Activated CD4-positive, alpha-beta memory T cell treated with anti-CD3 and anti-CD28 coated beads, Interleukin-2, amount 10 ng/mL, durations not matched to agents 7 days and 5 days (primary cell): ENCODE measurements around the gene LRIG3. TPM values are rescaled to one million over a fixed set of nuclear protein-coding genes. Genes with fewer than 3 reads are reported as not detected.
"Not testable (repeated sequence)": the region's sequence is repeated elsewhere in the genome, so short reads cannot be mapped to it uniquely, and the experiment has no call there.

Experiments
- CTCF ChIA-PET: fragments of 350-600 bp; sonication (Branson Sonifier 250); formaldehyde crosslinking; loops from one replicate; lab custom pipeline; 2021; ENCODE audit warnings: antibody characterized with exemption, inconsistent platforms; lab: Charles Lee
- POLR2A ChIA-PET: fragments of 350-600 bp; sonication (Branson Sonifier 250); formaldehyde crosslinking; loops from one replicate; lab custom pipeline; 2021; ENCODE audit warnings: antibody characterized with exemption; lab: Charles Lee
- DNase-seq: peaks from one replicate; pipeline ENCODE4 v3.0.0-alpha.2; 2020
- H3K27ac Mint-ChIP-seq: one replicate; pipeline ENCODE4 v1.8.0; 2021; ENCODE audit warnings: mild to moderate bottlenecking, mixed read lengths
- H3K27me3 Mint-ChIP-seq: one replicate; pipeline ENCODE4 v1.8.0; 2021; ENCODE audit warnings: mixed read lengths
- H3K36me3 Mint-ChIP-seq: one replicate; pipeline ENCODE4 v1.8.0; 2021; ENCODE audit warnings: low read depth, mixed read lengths
- H3K4me1 Mint-ChIP-seq: one replicate; pipeline ENCODE4 v1.8.0; 2021; ENCODE audit warnings: mixed read lengths
- H3K4me3 Mint-ChIP-seq: one replicate; pipeline ENCODE4 v1.8.0; 2021; ENCODE audit warnings: mild to moderate bottlenecking, mixed read lengths
- H3K9me3 Mint-ChIP-seq: one replicate; pipeline ENCODE4 v1.8.0; 2021; ENCODE audit warnings: mixed read lengths
- total RNA-seq, 2 experiments: library from RNA; stranded (reverse); gene quantifications; one replicate each; pipeline ENCODE4 v1.2.3, GENCODE V29; 2021

LRIG3 gene
- total RNA-seq, 2 experiments from 2014 or later, result 0.08 to 0.18 TPM

DNA sequence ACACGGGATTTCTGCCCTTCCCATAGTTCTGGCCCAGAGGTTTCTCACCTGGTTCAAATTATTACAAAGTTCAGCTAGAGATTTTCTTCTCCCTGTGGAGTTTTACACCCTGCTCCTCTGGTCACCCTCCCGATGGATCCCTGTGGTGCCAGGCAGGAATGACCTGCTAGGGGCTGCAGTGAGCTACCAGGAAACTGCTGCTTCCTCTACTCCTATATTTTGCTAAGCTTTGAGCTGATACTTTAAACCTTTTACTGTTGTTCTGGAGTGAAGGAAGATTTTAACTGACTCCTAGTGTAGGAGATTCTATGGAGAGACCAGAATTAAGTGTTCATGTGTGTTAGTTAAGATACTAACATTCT is 30.4 kb upstream of the LRIG3 start:
- Mint-ChIP-seq H3K4me3 (no peak overlapping the region), H3K9me3 (no peaks in the 10 kb centered on the region), H3K4me1 (no peaks in the 10 kb centered on the region), H3K27ac (no peak overlapping the region), H3K27me3 (no peaks in the 10 kb centered on the region), H3K36me3 (no peaks in the 10 kb centered on the region)
- POLR2A ChIA-PET, result no interaction called here
- CTCF ChIA-PET, result no interaction called here
- no peak for DNase-seq

GRCh38 chr12:58949954-58950738 is 29.8 kb upstream of the LRIG3 start:
- H3K27me3 Mint-ChIP-seq, H3K4me3 Mint-ChIP-seq, H3K27ac Mint-ChIP-seq, DNase-seq, POLR2A ChIA-PET, H3K36me3 Mint-ChIP-seq, H3K4me1 Mint-ChIP-seq, H3K9me3 Mint-ChIP-seq, CTCF ChIA-PET: not testable (repeated sequence)

DNA sequence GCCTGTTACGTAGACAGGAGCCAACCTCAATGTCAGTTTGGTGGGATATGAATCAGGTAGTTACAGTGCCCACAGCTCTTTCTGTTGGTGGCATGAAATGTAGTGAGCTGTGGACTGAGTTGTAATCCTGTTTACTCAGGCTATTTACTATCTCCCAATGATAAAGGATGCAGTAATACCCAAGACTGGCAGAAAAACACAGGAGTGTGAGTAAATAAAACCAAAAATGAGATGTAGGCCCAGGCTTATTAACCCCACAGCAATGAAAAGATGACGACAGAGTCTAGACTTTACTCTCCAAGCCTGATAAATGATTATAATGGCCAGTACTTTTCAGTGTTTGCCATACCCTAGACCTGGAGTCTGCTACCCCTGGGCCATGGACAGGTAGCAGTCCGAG is 22.8 kb upstream of the LRIG3 start:
- ChIA-PET POLR2A (no interaction called here), CTCF (no interaction called here)
- H3K27ac Mint-ChIP-seq, result no peak overlapping the region
- H3K4me3 Mint-ChIP-seq, result no peak overlapping the region
- H3K27me3 Mint-ChIP-seq, result no peaks in the 10 kb centered on the region
- no peaks in the 10 kb centered on the region for H3K36me3 Mint-ChIP-seq
- H3K4me1 Mint-ChIP-seq, result no peaks in the 10 kb centered on the region
- DNase-seq, result no peak
- no peaks in the 10 kb centered on the region for H3K9me3 Mint-ChIP-seq

DNA sequence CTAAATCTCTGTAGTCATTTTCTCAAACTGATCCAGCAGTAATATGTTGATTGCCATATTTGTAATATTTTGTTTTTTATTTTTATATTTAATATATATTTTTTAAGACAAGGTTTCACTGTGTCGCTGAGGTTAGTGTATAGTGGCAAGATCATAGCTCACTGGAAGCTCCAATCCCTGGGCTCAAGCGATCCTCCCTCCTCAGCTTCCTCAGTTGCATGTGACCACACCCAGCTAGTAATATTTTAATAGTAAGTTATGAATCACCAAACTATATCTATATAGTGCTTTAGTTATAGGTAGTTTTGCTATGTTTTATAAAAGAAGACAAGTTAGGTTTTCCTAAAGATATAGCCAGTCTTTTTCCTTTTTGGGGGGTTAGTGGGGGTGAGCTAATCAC is 22.0 kb upstream of the LRIG3 start:
- Mint-ChIP-seq H3K27ac (no peak overlapping the region), H3K36me3 (no peaks in the 10 kb centered on the region), H3K4me1 (no peaks in the 10 kb centered on the region), H3K9me3 (no peaks in the 10 kb centered on the region), H3K27me3 (no peaks in the 10 kb centered on the region), H3K4me3 (no peak overlapping the region)
- no peak for DNase-seq
- POLR2A ChIA-PET, result no interaction called here
- CTCF ChIA-PET, result no interaction called here

- no peak overlapping the region for H3K27ac Mint-ChIP-seq
- no peaks in the 10 kb centered on the region for H3K9me3 Mint-ChIP-seq
- DNase-seq, result no peak
- no peaks in the 10 kb centered on the region for H3K36me3 Mint-ChIP-seq
- ChIA-PET CTCF (no interaction called here), POLR2A (no interaction called here)
- H3K4me3 Mint-ChIP-seq, result no peak overlapping the region
- H3K4me1 Mint-ChIP-seq, result no peaks in the 10 kb centered on the region
- H3K27me3 Mint-ChIP-seq, result no peaks in the 10 kb centered on the region
These were observed 19.2 kb upstream of the LRIG3 start for GRCh38 chr12:58939399-58940100.

- H3K27ac Mint-ChIP-seq, result no peak overlapping the region
These were observed 18.1 kb upstream of the LRIG3 start for GRCh38 chr12:58938440-58938839.

GRCh38 chr12:58934528-58934927 is 14.2 kb upstream of the LRIG3 start:
- Mint-ChIP-seq H3K36me3 (no peaks in the 10 kb centered on the region), H3K27me3 (no peaks in the 10 kb centered on the region), H3K4me3 (no peak overlapping the region), H3K4me1 (no peaks in the 10 kb centered on the region), H3K27ac (no peak overlapping the region), H3K9me3 (no peaks in the 10 kb centered on the region)
- CTCF ChIA-PET, result no interaction called here
- DNase-seq, result no peak
- POLR2A ChIA-PET, result no interaction called here

More at GRCh38 chr12:58938440-58938839, 18.1 kb upstream of the LRIG3 start:
- DNase-seq, result no peak
- Mint-ChIP-seq H3K36me3 (no peaks in the 10 kb centered on the region), H3K27me3 (no peaks in the 10 kb centered on the region), H3K4me1 (no peaks in the 10 kb centered on the region), H3K4me3 (no peak overlapping the region), H3K9me3 (no peaks in the 10 kb centered on the region)
- CTCF ChIA-PET, result no interaction called here
- POLR2A ChIA-PET, result no interaction called here

DNA sequence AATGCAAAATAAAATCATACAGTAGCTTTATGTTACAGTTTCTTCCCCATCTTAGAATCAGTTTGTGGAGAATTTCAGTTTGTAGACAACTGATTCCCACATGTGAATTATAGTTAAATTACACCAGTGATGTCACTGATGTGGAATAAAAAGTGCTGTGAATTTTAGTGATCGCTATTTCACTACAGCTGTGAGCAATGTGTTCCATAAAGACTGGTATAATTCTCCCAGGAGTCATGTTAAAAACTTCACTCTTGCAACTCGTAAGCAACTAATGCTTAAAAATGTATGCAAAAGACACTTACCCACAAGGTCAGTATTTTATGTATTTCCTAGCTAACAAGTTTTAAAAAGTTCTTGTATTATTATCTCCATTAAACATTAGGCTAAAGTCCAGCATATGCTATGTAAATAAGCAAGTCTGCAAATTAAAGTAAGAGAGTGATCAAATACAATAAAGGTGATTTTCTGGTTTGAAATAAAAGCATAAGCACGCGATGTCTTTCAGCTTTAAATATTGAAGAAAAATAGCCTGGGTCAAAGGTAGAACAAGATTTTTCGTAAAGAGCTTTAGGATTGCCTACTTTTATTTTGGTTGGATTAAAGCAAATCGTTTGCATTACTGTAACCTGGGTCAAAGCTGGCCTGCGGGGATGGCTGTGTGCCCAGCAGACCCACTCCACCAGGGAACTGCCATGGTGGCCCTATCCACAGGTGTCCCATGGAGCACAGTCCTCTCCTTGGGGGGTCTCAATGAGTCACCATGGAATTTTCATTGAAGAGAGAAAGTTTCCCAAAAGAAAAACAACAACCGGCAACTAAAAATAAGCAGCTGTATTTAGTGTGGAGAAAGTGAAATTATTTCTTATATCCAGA is 12.7 kb upstream of the LRIG3 start:
- H3K36me3 Mint-ChIP-seq, result no peaks in the 10 kb centered on the region
- no peaks in the 10 kb centered on the region for H3K4me1 Mint-ChIP-seq
- H3K27ac Mint-ChIP-seq, result no peak overlapping the region
- H3K27me3 Mint-ChIP-seq, result no peaks in the 10 kb centered on the region
- H3K4me3 Mint-ChIP-seq, result no peak overlapping the region
- DNase-seq, result no peak
- ChIA-PET CTCF (no interaction called here), POLR2A (no interaction called here)
- H3K9me3 Mint-ChIP-seq, result peaks cover 3% of the 10 kb centered on the region

- Mint-ChIP-seq H3K4me3 (no peak overlapping the region), H3K4me1 (no peaks in the 10 kb centered on the region), H3K27ac (no peak overlapping the region), H3K9me3 (peaks cover 3% of the 10 kb centered on the region), H3K36me3 (no peaks in the 10 kb centered on the region), H3K27me3 (no peaks in the 10 kb centered on the region)
- ChIA-PET CTCF (no interaction called here), POLR2A (no interaction called here)
- DNase-seq, result no peak
These were observed 11.2 kb upstream of the LRIG3 start for GRCh38 chr12:58931518-58931917.

DNA sequence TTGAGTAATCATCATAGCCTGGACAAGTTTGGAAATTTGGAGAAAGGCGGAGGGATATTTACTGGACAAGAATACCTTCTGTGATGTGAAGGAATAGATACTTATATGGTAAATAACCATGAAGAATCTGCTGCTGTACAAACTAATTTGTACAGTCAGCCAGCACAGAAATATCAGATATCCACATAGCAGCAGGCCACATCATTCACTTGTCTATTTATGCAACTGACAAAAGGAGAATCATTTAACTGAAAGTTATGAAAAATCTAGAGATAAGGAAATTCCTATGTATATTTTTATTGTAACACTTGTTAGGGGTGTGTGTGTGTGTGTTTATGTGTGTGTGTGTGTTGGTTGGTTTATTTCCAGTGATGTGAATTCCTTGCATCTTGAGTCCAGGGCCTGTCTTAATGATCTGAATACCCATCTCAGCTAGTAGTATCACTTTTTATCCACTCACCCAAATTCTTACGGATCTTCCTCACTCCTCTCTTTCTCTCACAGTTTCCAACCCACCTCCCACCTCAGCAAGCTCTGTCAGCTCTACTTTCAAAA is 10.5 kb upstream of the LRIG3 start:
- ChIA-PET POLR2A (no interaction called here), CTCF (no interaction called here)
- Mint-ChIP-seq H3K27ac (no peak overlapping the region), H3K9me3 (peaks cover 3% of the 10 kb centered on the region), H3K36me3 (no peaks in the 10 kb centered on the region), H3K27me3 (no peaks in the 10 kb centered on the region), H3K4me3 (no peak overlapping the region), H3K4me1 (no peaks in the 10 kb centered on the region)
- no peak for DNase-seq

DNA sequence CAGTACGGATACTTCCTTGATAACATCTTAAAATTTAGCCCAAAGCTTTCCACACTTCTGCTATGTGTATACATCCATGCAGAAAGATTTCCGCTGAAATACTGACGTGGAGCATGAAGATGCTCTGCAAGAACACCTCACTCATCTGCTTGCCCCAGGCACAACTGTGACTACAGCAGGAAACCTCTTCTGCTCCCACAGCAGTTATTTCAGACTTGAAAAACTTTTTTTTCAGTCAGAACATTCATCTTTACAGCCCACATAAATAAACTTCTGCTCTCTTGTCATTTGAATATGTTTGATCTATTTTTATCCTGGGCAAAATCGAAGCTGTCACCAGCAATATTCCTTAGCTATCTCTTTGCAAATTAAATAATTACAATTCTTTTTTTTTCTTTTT is 6.8 kb upstream of the LRIG3 start:
- ChIA-PET CTCF (no interaction called here), POLR2A (no interaction called here)
- no peak for DNase-seq
- Mint-ChIP-seq H3K27me3 (peaks cover 6% of the 10 kb centered on the region), H3K4me3 (no peak overlapping the region), H3K36me3 (no peaks in the 10 kb centered on the region), H3K27ac (no peak overlapping the region), H3K4me1 (no peaks in the 10 kb centered on the region), H3K9me3 (peaks cover 3% of the 10 kb centered on the region)

DNA sequence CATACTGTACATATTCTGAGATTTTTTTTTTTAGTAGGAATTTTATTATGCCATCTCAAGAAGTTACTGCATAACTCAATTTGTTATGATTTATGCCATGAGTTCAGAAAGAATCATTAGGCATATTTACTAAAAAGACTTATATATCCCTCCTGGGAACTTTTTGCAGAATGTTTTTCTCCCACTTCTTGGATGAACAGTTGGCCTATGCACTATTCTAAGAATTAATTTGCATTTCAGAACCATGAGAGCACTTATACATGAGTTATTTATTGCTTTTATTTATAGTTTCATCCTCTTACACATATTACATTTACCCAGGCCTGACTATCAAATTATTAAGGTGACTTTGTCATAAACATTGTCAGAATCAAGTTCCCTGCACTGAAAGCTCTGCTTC is 6.3 kb upstream of the LRIG3 start:
- DNase-seq, result no peak
- ChIA-PET POLR2A (no interaction called here), CTCF (no interaction called here)
- Mint-ChIP-seq H3K27me3 (peaks cover 6% of the 10 kb centered on the region), H3K9me3 (peaks cover 3% of the 10 kb centered on the region), H3K27ac (no peak overlapping the region), H3K4me1 (no peaks in the 10 kb centered on the region), H3K36me3 (no peaks in the 10 kb centered on the region), H3K4me3 (no peak overlapping the region)

DNA sequence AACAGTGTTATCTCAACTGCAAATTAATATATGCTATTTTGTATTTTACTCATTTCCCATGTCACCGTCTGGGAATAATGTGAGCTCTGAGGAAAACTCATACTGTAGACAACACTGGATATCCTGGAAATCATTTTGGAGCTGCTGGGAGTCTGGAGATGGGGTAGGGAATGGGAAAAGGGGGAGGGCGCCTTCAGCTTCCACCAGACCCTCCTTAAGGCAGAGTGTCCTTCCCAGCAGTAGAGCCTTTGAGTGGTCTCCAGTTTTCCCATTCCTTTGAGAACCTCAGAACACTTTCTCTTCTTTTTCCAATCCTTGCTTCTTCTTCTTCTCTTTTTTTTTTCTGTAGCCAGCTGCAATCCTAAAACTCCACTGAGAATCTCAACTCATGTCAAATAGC is 5.4 kb upstream of the LRIG3 start:
- H3K36me3 Mint-ChIP-seq, result no peaks in the 10 kb centered on the region
- POLR2A ChIA-PET, result no interaction called here
- no peak for DNase-seq
- no peak overlapping the region for H3K4me3 Mint-ChIP-seq
- no peak overlapping the region for H3K27ac Mint-ChIP-seq
- H3K9me3 Mint-ChIP-seq, result peaks cover 3% of the 10 kb centered on the region
- CTCF ChIA-PET, result no interaction called here
- H3K4me1 Mint-ChIP-seq, result no peaks in the 10 kb centered on the region
- peaks cover 8% of the 10 kb centered on the region for H3K27me3 Mint-ChIP-seq
